Breast epithelium (tissue), 4 donors: ENCODE data around the gene THTPA. TPM values are rescaled to one million over a fixed set of nuclear protein-coding genes. Genes with fewer than 3 reads are reported as not detected.
"Not testable (repeated sequence)": the region's sequence is repeated elsewhere in the genome, so short reads cannot be mapped to it uniquely, and the experiment has no call there.

Experiments
- DNase-seq, 2 donors: peaks; one replicate each; pipeline ENCODE4 v3.0.0-alpha.2; 2019; ENCODE audit warnings: low spot score in 2 of 2
- H3K27ac ChIP-seq, 2 donors: fragments of 200-600 bp; sonication (generic) in 1 of 2; one replicate each; pipeline ENCODE4 v1.5.1; 2016 to 2019; ENCODE audit warnings: mild to moderate bottlenecking in 1 of 2
- H3K27me3 ChIP-seq, 2 donors: fragments of 200-600 bp; sonication (generic) in 1 of 2; one replicate each; pipeline versions ENCODE4 v1.5.1 to v1.6.0; 2017 to 2019; ENCODE audit warnings: control low read depth in 1 of 2, mild to moderate bottlenecking in 1 of 2
- H3K36me3 ChIP-seq: fragments of 200-600 bp; one replicate; pipeline ENCODE4 v1.5.1; 2019
- H3K4me1 ChIP-seq, 2 donors: fragments of 200-600 bp; sonication (generic); one replicate each; pipeline ENCODE4 v1.5.1; 2016 to 2019; ENCODE audit warnings: control low read depth in 1 of 2
- H3K4me3 ChIP-seq, 3 donors: fragments of 200-600 bp; sonication (generic); 1 replicate in 2 of 3; 2 replicates in 1 of 3; pipeline ENCODE4 v1.5.1; 2016 to 2019; ENCODE audit warnings: mild to moderate bottlenecking in 3 of 3, moderate library complexity in 2 of 3
- H3K9me3 ChIP-seq, 2 donors: fragments of 200-600 bp; sonication (generic) in 1 of 2; one replicate each; pipeline ENCODE4 v1.5.1; 2016 to 2019; ENCODE audit warnings: control low read depth in 1 of 2
- POLR2A ChIP-seq: fragments of 450-650 bp; IDR thresholded peaks from one replicate; pipeline ENCODE4 v1.6.1; 2016; ENCODE audit warnings: antibody characterized with exemption, mild to moderate bottlenecking, moderate library complexity
- POLR2AphosphoS5 ChIP-seq, 3 donors: sonication (generic); formaldehyde crosslinking; IDR thresholded peaks; one replicate each; pipeline ENCODE4 v1.6.1; 2017; ENCODE audit warnings: antibody characterized with exemption in 3 of 3
- intact Hi-C: fragments of 100-400 bp; cut with DNase I; formaldehyde crosslinking; loops from one replicate; pipeline ENCODE4 v1.15.1; 2023; ENCODE audit warnings: low total_unique reads
- total RNA-seq, 3 donors: library from RNA; depleted of rRNA; stranded (reverse); fragments of >200 nt; gene quantifications; one replicate each; pipeline ENCODE4 v1.1.0, GENCODE V29; 2016
- TF ChIP-seq, protein P1 (sequence below), 3 donors: fragments of 450-650 bp; IDR thresholded peaks; one replicate each; pipeline ENCODE4 v1.5.1; 2016 to 2017; ENCODE audit warnings: antibody characterized with exemption in 3 of 3, mild to moderate bottlenecking in 3 of 3, moderate library complexity in 3 of 3

Gene THTPA
- total RNA-seq, 3 donors from 2014 or later, result 13.6 to 22.1 (median 21.0) TPM

DNA sequence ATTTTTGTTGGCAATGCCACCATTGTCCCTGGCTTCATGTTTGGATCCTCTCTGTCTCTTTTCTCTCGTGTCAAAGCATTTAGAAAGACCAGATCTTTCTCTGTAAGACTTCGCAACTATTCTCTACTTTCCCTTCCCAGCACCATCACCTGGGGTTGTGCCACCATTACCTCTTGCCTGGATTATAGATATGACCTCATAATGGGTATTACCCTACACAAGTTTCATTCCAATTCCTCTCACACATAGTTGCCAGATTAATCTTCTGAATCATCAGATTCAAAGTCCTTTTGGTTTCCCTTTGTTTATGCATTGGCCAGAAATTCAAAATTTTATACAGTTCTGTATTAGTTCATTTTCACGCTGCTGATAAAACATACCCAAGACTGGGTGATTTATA lies 52.9 kb downstream of the THTPA start:
- intact Hi-C loops, result no loop called here

GRCh38 chr14:23609411-23610089 lies 53.5 kb downstream of the THTPA start:
- H3K9me3 ChIP-seq, H3K27me3 ChIP-seq, H3K27ac ChIP-seq, intact Hi-C loops, H3K4me1 ChIP-seq, H3K36me3 ChIP-seq, DNase-seq, H3K4me3 ChIP-seq: not testable (repeated sequence)

More for the DNA sequence above, 52.9 kb downstream of the THTPA start:
- no peak overlapping the region for H3K4me3 ChIP-seq
- TF ChIP-seq POLR2A (no peak), POLR2AphosphoS5 (IDR thresholded peaks at IDR 0.05) (no peak)
- TF ChIP-seq, protein P1, sequence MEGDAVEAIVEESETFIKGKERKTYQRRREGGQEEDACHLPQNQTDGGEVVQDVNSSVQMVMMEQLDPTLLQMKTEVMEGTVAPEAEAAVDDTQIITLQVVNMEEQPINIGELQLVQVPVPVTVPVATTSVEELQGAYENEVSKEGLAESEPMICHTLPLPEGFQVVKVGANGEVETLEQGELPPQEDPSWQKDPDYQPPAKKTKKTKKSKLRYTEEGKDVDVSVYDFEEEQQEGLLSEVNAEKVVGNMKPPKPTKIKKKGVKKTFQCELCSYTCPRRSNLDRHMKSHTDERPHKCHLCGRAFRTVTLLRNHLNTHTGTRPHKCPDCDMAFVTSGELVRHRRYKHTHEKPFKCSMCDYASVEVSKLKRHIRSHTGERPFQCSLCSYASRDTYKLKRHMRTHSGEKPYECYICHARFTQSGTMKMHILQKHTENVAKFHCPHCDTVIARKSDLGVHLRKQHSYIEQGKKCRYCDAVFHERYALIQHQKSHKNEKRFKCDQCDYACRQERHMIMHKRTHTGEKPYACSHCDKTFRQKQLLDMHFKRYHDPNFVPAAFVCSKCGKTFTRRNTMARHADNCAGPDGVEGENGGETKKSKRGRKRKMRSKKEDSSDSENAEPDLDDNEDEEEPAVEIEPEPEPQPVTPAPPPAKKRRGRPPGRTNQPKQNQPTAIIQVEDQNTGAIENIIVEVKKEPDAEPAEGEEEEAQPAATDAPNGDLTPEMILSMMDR (IDR thresholded peaks at IDR 0.05), result no peak
- H3K27me3 ChIP-seq, result no peaks in the 10 kb centered on the region
- no peak for DNase-seq
- H3K36me3 ChIP-seq, result no peaks in the 10 kb centered on the region
- H3K4me1 ChIP-seq, result no peaks in the 10 kb centered on the region
- no peaks in the 10 kb centered on the region for H3K9me3 ChIP-seq
- H3K27ac ChIP-seq, result no peak overlapping the region

Other genes with a start within 250 kb of the THTPA start
- 10 to 100 TPM; 28.8 to 55.5 (median 48.2) TPM for gene BCL2L2, start 249.4 kb upstream of the THTPA start, total RNA-seq
- gene PABPN1, start 234.8 kb upstream of the THTPA start, total RNA-seq, result 10 to 100 TPM; 45.9 to 87.2 (median 74.1) TPM
- gene SLC22A17, start 203.4 kb upstream of the THTPA start, total RNA-seq, result 10 to 100 TPM in 2 of 3 donors, 1 to 10 TPM in 1; 6.4 to 53.7 (median 52.1) TPM
- gene EFS, start 191.1 kb upstream of the THTPA start, total RNA-seq, result 10 to 100 TPM; 15.7 to 24.6 (median 18.0) TPM
- gene IL25, start 183.5 kb upstream of the THTPA start, total RNA-seq, result not detected
- gene CMTM5, start 179.2 kb upstream of the THTPA start, total RNA-seq, result under 1 TPM in 2 of 3 donors, not detected in 1; 0.64 to 0.88 TPM
- gene MYH6, start 148.0 kb upstream of the THTPA start, total RNA-seq, result not detected
- gene MYH7, start 120.6 kb upstream of the THTPA start, total RNA-seq, result not detected
- gene NGDN, start 86.6 kb upstream of the THTPA start, total RNA-seq, result 10 to 100 TPM; 39.8 to 58.8 (median 42.3) TPM
- 1 to 10 TPM in 1 of 3 donors, under 1 TPM in 2; 0.48 to 1.2 (median 0.66) TPM for gene ZFHX2, start 4.5 kb upstream of the THTPA start, total RNA-seq
- gene AP1G2, start 11.5 kb downstream of the THTPA start, total RNA-seq, result 100 to 1,000 TPM in 2 of 3 donors, 10 to 100 TPM in 1; 30.9 to 172 (median 149) TPM
- gene JPH4, start 22.5 kb downstream of the THTPA start, total RNA-seq, result under 1 TPM; 0.66 to 0.96 (median 0.73) TPM
- 1 to 10 TPM in 2 of 3 donors, not detected in 1; 4.6 to 9.4 TPM for gene DHRS2, start 80.1 kb downstream of the THTPA start, total RNA-seq